Measurements from ENCODE around the gene TMEM131. TPM values are rescaled to one million over a fixed set of nuclear protein-coding genes. Genes with fewer than 3 reads are reported as not detected.

Gene TMEM131
- total RNA-seq, 4 donors from 2014 or later, result 32.8 to 54.8 (median 41.2) TPM

DNA sequence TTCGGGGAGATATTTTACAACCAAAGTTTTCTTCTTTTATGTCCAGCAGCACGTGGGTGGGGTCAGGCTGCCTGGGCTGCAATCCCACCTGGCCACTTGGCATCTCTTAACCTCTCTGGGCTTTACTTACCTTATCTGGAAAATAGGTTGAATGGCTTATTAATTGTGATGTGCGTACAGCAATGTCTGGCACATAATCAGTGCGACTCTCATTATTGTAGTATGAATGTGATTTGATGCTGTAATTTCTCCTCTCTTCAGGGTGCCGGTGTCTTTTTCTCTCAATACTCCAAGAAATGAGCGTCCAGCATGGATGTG lies 284.4 kb downstream of the TMEM131 start:
- no peak for DNase-seq (ENCODE audit: low spot score in 2 of 2)
- TF ChIP-seq CTCF (IDR thresholded peaks at IDR 0.05) (no peak), POLR2A (IDR thresholded peaks at IDR 0.05) (no peak)
- 81% methylated on average over 6 of the region's 6 CpGs for WGBS, 2 donors
- intact Hi-C loops (cut with DNase I; ENCODE audit: low total_unique reads), result no loop called here
- no peak overlapping the region for H3K4me3 ChIP-seq (ENCODE audit: low read depth, poor library complexity, severe bottlenecking)

- DNase-seq (ENCODE audit: low spot score in 2 of 2), result peak in 1 of 2 donors; percentile 42
- TF ChIP-seq POLR2A (IDR thresholded peaks at IDR 0.05) (no peak), CTCF (IDR thresholded peaks at IDR 0.05) (no peak)
- 88 to 90% methylated on average over 8 of the region's 8 CpGs for WGBS, 2 donors
- no peak overlapping the region for H3K4me3 ChIP-seq (ENCODE audit: low read depth, poor library complexity, severe bottlenecking)
- intact Hi-C loops (cut with DNase I; ENCODE audit: low total_unique reads), result loop anchor here (10.0 kb wide), 1 partner anchor 676 kb away; no protein-coding TSS in a partner anchor
These were observed 287.1 kb downstream of the TMEM131 start for GRCh38 chr2:97708608-97709007.

DNA sequence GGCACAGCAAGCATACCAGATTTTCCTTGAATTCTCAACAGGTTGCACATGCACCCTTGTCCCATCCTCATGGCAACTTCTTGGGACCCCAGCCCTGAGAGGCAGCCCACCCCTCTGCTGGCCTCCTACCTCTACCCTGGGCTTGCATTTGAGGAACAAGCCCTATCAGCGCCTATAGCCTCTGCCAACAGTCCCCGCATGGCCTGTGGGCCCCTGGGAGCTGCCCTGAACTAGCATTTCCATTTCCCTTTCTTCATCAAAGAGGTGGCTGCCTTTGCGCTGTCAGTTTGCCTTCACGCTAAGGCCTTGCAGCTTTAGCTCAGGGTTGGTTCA lies 287.7 kb downstream of the TMEM131 start:
- intact Hi-C loops (cut with DNase I; ENCODE audit: low total_unique reads), result loop anchor here (10.0 kb wide), 1 partner anchor 677 kb away; no protein-coding TSS in a partner anchor
- TF ChIP-seq POLR2A (IDR thresholded peaks at IDR 0.05) (no peak), CTCF (IDR thresholded peaks at IDR 0.05) (no peak)
- 86 to 88% methylated on average over 4 of the region's 4 CpGs for WGBS, 2 donors
- peak in 1 of 2 donors; percentile 68 for DNase-seq (ENCODE audit: low spot score in 2 of 2)
- H3K4me3 ChIP-seq (ENCODE audit: low read depth, poor library complexity, severe bottlenecking), result no peak overlapping the region

DNA sequence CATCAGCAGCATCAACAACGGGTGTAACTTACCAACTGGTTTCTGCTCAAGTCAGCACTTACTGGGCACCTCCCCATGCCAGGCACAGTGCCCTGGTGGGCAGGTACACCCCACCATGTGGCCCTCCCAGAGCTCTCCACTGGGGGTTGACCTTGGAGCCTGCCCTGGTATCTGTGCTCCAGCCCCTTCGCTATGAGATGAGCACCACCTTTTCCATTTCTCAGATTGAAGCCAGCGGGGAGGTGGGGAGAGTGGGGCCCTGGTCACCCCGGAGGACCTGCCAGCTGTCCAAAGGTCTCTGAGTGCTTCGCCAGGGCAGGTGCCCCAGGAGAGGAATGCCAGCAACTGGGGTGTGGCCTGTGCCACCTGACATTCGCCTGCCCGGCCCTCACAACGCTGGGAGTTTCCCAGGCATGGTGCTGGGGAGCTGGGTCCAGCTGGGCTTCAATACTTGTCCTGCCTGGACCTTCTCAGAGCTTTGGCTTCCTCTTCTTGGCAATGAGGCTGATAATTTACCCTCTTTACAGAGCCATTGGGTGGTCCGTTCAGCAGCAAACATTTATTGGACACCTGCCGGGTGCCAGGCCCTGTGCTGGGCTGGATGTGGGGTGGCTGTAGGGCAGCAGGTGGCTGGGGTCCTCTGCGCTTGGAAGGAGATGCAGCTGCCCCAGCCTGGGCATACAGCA lies 288.2 kb downstream of the TMEM131 start:
- 76 to 83% methylated on average over 8 to 11 of the region's 11 CpGs for WGBS, 2 donors
- no peak for TF ChIP-seq POLR2A (IDR thresholded peaks at IDR 0.05)
- TF ChIP-seq CTCF (IDR thresholded peaks at IDR 0.05), result no peak
- intact Hi-C loops (cut with DNase I; ENCODE audit: low total_unique reads), result loop anchor here (10.0 kb wide), 1 partner anchor 677 kb away; no protein-coding TSS in a partner anchor

GRCh38 chr2:97706708-97707345 lies 288.9 kb downstream of the TMEM131 start:
- peak in 1 of 2 donors; percentile 52 for DNase-seq (ENCODE audit: low spot score in 2 of 2)
- 67 to 81% methylated on average over 11 of the region's 11 CpGs for WGBS, 2 donors
- no peak overlapping the region for H3K4me3 ChIP-seq (ENCODE audit: low read depth, poor library complexity, severe bottlenecking)
- intact Hi-C loops (cut with DNase I; ENCODE audit: low total_unique reads), result loop anchor here (10.0 kb wide), 1 partner anchor 678 kb away; no protein-coding TSS in a partner anchor
- no peak for TF ChIP-seq POLR2A (IDR thresholded peaks at IDR 0.05)
- no peak for TF ChIP-seq CTCF (IDR thresholded peaks at IDR 0.05)

More for the DNA sequence above, 288.2 kb downstream of the TMEM131 start:
- peak in 1 of 2 donors; percentile 71 for DNase-seq (ENCODE audit: low spot score in 2 of 2)
- no peak overlapping the region for H3K4me3 ChIP-seq (ENCODE audit: low read depth, poor library complexity, severe bottlenecking)

Other genes starting within 250 kb of the TMEM131 start
- 1 to 10 TPM in 1 of 4 donors, under 1 TPM in 1, not detected in 2; 0.12 to 2.5 TPM for gene VWA3B, start 91.2 kb upstream of the TMEM131 start, total RNA-seq

Data from lower leg skin (tissue), 4 donors.